ENCODE data around the gene SIK3.

Gene SIK3

GRCh38 chr11:116814502-116814901 is 283.7 kb downstream of the SIK3 start:
- Histone ChIP-seq H3F3A (ENCODE audit: insufficient read depth, low read length) (no peaks in the 10 kb centered on the region), H3K9me3 (replicated peaks; ENCODE audit: insufficient read depth, low read length) (no peaks in the 10 kb centered on the region), H2AFZ (ENCODE audit: low read length) (no peak overlapping the region), H3K4me3 (ENCODE audit: low read length) (no peak overlapping the region), H3K79me2 (ENCODE audit: low read length) (no peaks in the 10 kb centered on the region), H3K9me2 (replicated peaks; ENCODE audit: insufficient read depth, low read length) (no peaks in the 10 kb centered on the region), H3K27me3 (replicated peaks; ENCODE audit: insufficient read depth, low read length) (no peaks in the 10 kb centered on the region), H3K36me3 (replicated peaks; ENCODE audit: insufficient read depth, low read length) (no peaks in the 10 kb centered on the region), H4K20me1 (ENCODE audit: insufficient read depth, low read length) (no peaks in the 10 kb centered on the region), H3K4me2 (ENCODE audit: low read depth, low read length) (no peak overlapping the region), H3K4me1 (ENCODE audit: low read length) (no peaks in the 10 kb centered on the region), H3K27ac (ENCODE audit: low read length) (no peak overlapping the region), H3K9ac (ENCODE audit: low read length) (no peak overlapping the region)
- TF ChIP-seq EZH2 (optimal IDR thresholded peaks at IDR 0.05; ENCODE audit: low read depth, low read length), result no peak
- no peak for TF ChIP-seq CTCF (IDR thresholded peaks at IDR 0.05; ENCODE audit: low read length)
- no peak for TF ChIP-seq EZH2phosphoT487 (IDR thresholded peaks at IDR 0.05; ENCODE audit: low read length)
- DNase-seq, result no peak

- DNase-seq, result no peak
- no peak overlapping the region for H2AFZ ChIP-seq (ENCODE audit: low read length)
- H4K20me1 ChIP-seq (ENCODE audit: insufficient read depth, low read length), result no peaks in the 10 kb centered on the region
- no peaks in the 10 kb centered on the region for H3F3A ChIP-seq (ENCODE audit: insufficient read depth, low read length)
- no peak overlapping the region for H3K4me3 ChIP-seq (ENCODE audit: low read length)
- no peak for TF ChIP-seq EZH2phosphoT487 (IDR thresholded peaks at IDR 0.05; ENCODE audit: low read length)
- TF ChIP-seq CTCF (IDR thresholded peaks at IDR 0.05; ENCODE audit: low read length), result no peak
- TF ChIP-seq EZH2 (optimal IDR thresholded peaks at IDR 0.05; ENCODE audit: low read depth, low read length), result no peak
- H3K4me1 ChIP-seq (ENCODE audit: low read length), result no peaks in the 10 kb centered on the region
- no peak overlapping the region for H3K27ac ChIP-seq (ENCODE audit: low read length)
- no peaks in the 10 kb centered on the region for H3K79me2 ChIP-seq (ENCODE audit: low read length)
- H3K9ac ChIP-seq (ENCODE audit: low read length), result no peak overlapping the region
- no peaks in the 10 kb centered on the region for H3K27me3 ChIP-seq (replicated peaks; ENCODE audit: insufficient read depth, low read length)
- H3K36me3 ChIP-seq (replicated peaks; ENCODE audit: insufficient read depth, low read length), result no peaks in the 10 kb centered on the region
- no peaks in the 10 kb centered on the region for H3K9me2 ChIP-seq (replicated peaks; ENCODE audit: insufficient read depth, low read length)
- no peak overlapping the region for H3K4me2 ChIP-seq (ENCODE audit: low read depth, low read length)
- no peaks in the 10 kb centered on the region for H3K9me3 ChIP-seq (replicated peaks; ENCODE audit: insufficient read depth, low read length)
Observed at GRCh38 chr11:116813781-116814471, 284.3 kb downstream of the SIK3 start.

- no peaks in the 10 kb centered on the region for H3F3A ChIP-seq (ENCODE audit: insufficient read depth, low read length)
- no peak for TF ChIP-seq CTCF (IDR thresholded peaks at IDR 0.05; ENCODE audit: low read length)
- TF ChIP-seq EZH2phosphoT487 (IDR thresholded peaks at IDR 0.05; ENCODE audit: low read length), result no peak
- TF ChIP-seq EZH2 (optimal IDR thresholded peaks at IDR 0.05; ENCODE audit: low read depth, low read length), result no peak
- no peak overlapping the region for H2AFZ ChIP-seq (ENCODE audit: low read length)
- H3K9me2 ChIP-seq (replicated peaks; ENCODE audit: insufficient read depth, low read length), result no peaks in the 10 kb centered on the region
- no peaks in the 10 kb centered on the region for H3K79me2 ChIP-seq (ENCODE audit: low read length)
- no peak for DNase-seq
- H3K4me1 ChIP-seq (ENCODE audit: low read length), result no peaks in the 10 kb centered on the region
- no peaks in the 10 kb centered on the region for H4K20me1 ChIP-seq (ENCODE audit: insufficient read depth, low read length)
- no peaks in the 10 kb centered on the region for H3K9me3 ChIP-seq (replicated peaks; ENCODE audit: insufficient read depth, low read length)
- no peak overlapping the region for H3K27ac ChIP-seq (ENCODE audit: low read length)
- no peak overlapping the region for H3K4me2 ChIP-seq (ENCODE audit: low read depth, low read length)
- H3K36me3 ChIP-seq (replicated peaks; ENCODE audit: insufficient read depth, low read length), result no peaks in the 10 kb centered on the region
- no peak overlapping the region for H3K9ac ChIP-seq (ENCODE audit: low read length)
- H3K4me3 ChIP-seq (ENCODE audit: low read length), result no peak overlapping the region
- no peaks in the 10 kb centered on the region for H3K27me3 ChIP-seq (replicated peaks; ENCODE audit: insufficient read depth, low read length)
Observed at GRCh38 chr11:116813170-116813569, 285.1 kb downstream of the SIK3 start.

All from MM.1S (cell line).